Lower lobe of right lung (tissue), 2 donors: ENCODE results near the gene MSRB1. TPM values are rescaled to one million over a fixed set of nuclear protein-coding genes. Genes with fewer than 3 reads are reported as not detected.

ENCODE experiments used
- ATAC-seq, 2 donors: fragments of 200-7000 bp; cut with Tn5 transposase; one replicate each; pipeline ENCODE4 v1.9.1; 2020 to 2022; ENCODE audit warnings: mild to moderate bottlenecking in 2 of 2, moderate library complexity in 2 of 2
- DNase-seq: peaks from one replicate; pipeline ENCODE4 v3.0.0-alpha.2; 2020
- H3K27ac ChIP-seq: fragments of 200-600 bp; one replicate; pipeline ENCODE4 v1.8.0; 2022
- H3K27me3 ChIP-seq: fragments of 200-600 bp; one replicate; pipeline ENCODE4 v1.8.0; 2022; ENCODE audit warnings: low read depth
- H3K36me3 ChIP-seq: fragments of 200-600 bp; one replicate; pipeline ENCODE4 v1.8.0; 2022; ENCODE audit warnings: mild to moderate bottlenecking
- H3K4me1 ChIP-seq: fragments of 200-600 bp; one replicate; pipeline ENCODE4 v1.8.0; 2022
- H3K4me3 ChIP-seq: fragments of 200-600 bp; one replicate; pipeline ENCODE4 v1.8.0; 2022; ENCODE audit warnings: mild to moderate bottlenecking
- H3K9me3 ChIP-seq: fragments of 200-600 bp; one replicate; pipeline ENCODE4 v1.8.0; 2022
- CTCF ChIP-seq: fragments of 200-600 bp; IDR thresholded peaks from one replicate; pipeline ENCODE4 v1.8.0; 2022; ENCODE audit warnings: antibody characterized with exemption, mild to moderate bottlenecking
- intact Hi-C: fragments of 100-400 bp; cut with DNase I; formaldehyde crosslinking; loops from one replicate; pipeline ENCODE4 v1.11.0; 2022
- total RNA-seq: library from RNA; stranded (reverse); fragmentation: NEBNext Ultra II Directional; extraction: Animal tissue kit (Norgen Biotek cat#: 25700); gene quantifications from one replicate; pipeline ENCODE4 v1.2.1, GENCODE V29; 2021
- donor health status: DM: no; HTN: yes; CAD: no; lungs with severe emphysema.

MSRB1 gene
- total RNA-seq, 1 donor from 2014 or later: 35.1 TPM

DNA sequence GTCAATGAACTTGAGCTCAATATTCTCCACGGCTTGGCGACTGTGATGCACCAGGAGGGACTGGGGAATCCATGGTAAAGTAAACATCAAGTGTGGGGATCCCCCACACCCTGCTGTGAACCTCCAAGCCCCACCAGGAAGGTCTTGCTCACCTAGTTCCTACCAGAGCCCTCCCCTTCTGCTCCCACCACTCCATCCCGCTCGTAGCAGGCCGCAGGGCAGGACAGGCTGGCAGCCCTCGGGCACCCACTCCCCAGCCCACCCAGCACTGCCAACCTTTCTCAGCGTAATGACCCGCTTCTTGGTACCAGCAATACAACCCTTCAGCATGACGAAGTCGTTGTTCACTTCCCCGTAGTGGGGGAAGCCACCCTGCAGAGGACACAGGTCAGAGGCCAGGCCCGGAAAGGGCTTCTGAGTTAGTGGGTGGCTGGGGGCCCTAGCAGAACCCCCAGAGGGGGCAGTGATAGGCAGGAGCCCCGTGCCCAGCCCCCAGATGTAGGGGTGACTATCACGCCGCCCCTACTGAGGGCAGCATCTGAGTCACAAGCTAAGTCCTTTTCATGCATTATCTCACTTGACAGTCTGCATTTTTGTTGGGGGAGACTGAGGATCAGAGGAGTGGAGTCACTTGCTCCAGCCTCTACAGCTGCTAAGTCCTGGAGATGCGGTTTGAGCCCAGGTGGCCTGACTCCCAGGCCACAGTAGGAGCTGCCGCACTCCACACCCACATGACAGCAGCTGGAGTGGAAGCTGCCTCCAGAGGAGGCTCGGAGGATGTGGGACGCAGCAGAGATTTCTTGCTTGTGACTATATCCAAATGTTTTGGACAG lies 2.8 kb upstream of the MSRB1 start:
- peaks cover 1% of the 10 kb centered on the region for H3K36me3 ChIP-seq
- TF ChIP-seq CTCF: no peak
- no peaks in the 10 kb centered on the region for H3K27me3 ChIP-seq
- peaks cover 17% of the 10 kb centered on the region for H3K4me1 ChIP-seq
- no peak for ATAC-seq
- intact Hi-C loops: no loop called here
- no peaks in the 10 kb centered on the region for H3K9me3 ChIP-seq
- peak; percentile 41 for DNase-seq
- no peak overlapping the region for H3K4me3 ChIP-seq
- no peak overlapping the region for H3K27ac ChIP-seq

GRCh38 chr16:1944612-1945199 lies 1.7 kb upstream of the MSRB1 start:
- ATAC-seq (no peak), DNase-seq (no peak)
- Histone ChIP-seq H3K4me1 (peaks cover 17% of the 10 kb centered on the region), H3K27me3 (no peaks in the 10 kb centered on the region), H3K4me3 (no peak overlapping the region), H3K27ac (no peak overlapping the region), H3K9me3 (no peaks in the 10 kb centered on the region), H3K36me3 (peaks cover 12% of the 10 kb centered on the region)
- TF ChIP-seq CTCF: no peak
- intact Hi-C loops: no loop called here

GRCh38 chr16:1942047-1942809 lies 771 bp downstream of the MSRB1 start:
- Histone ChIP-seq H3K4me3 (peak overlapping the region; percentile 71), H3K9me3 (no peaks in the 10 kb centered on the region), H3K4me1 (peaks cover 17% of the 10 kb centered on the region), H3K36me3 (peaks cover 37% of the 10 kb centered on the region), H3K27me3 (no peaks in the 10 kb centered on the region), H3K27ac (peak overlapping the region; percentile 71)
- DNase-seq: peak; percentile 60
- TF ChIP-seq CTCF: no peak
- ATAC-seq: peak; percentile 1 to 4
- intact Hi-C loops: no loop called here

- H3K4me1 ChIP-seq: peaks cover 17% of the 10 kb centered on the region
- peak overlapping the region; percentile 71 for H3K4me3 ChIP-seq
- peaks cover 41% of the 10 kb centered on the region for H3K36me3 ChIP-seq
These were observed 1.6 kb downstream of the MSRB1 start for GRCh38 chr16:1941162-1942046.

More at GRCh38 chr16:1941162-1942046, 1.6 kb downstream of the MSRB1 start:
- Histone ChIP-seq H3K9me3 (no peaks in the 10 kb centered on the region), H3K27ac (peak overlapping the region; percentile 71), H3K27me3 (no peaks in the 10 kb centered on the region)
- no peak for TF ChIP-seq CTCF
- ATAC-seq: no peak
- intact Hi-C loops: no loop called here
- DNase-seq: no peak
